DMS153 treated with DMSO at 0.1 percent for 48 hours (cell line): Measurements from ENCODE around the gene OGDH.

Experiments
- DNase-seq: peaks from one replicate; lab custom pipeline; 2025; ENCODE audit not compliant: unreplicated experiment; lab: John Stamatoyannopoulos, UW

Gene OGDH

GRCh38 chr7:44757311-44757710 lies 150.9 kb downstream of the OGDH start:
- DNase-seq, result no peak

- DNase-seq, result no peak
These were observed 151.3 kb downstream of the OGDH start for GRCh38 chr7:44757739-44758138.
